GM18873 (cell line): Measurements from ENCODE around the gene ATG5.

Source experiments
- ATAC-seq: cut with Tn5 transposase; IDR thresholded peaks from one replicate; pipeline ENCODE4 v1.9.1; 2021; ENCODE audit warnings: mild to moderate bottlenecking, moderate library complexity, moderate number of reproducible peaks; ENCODE audit not compliant: unreplicated experiment, low FRiP score

The ATG5 gene

GRCh38 chr6:106325336-106326178 is at the start of gene ATG5:
ATG5 (minus strand) TSS chr6:106325760; CDS start chr6:106316208, 9,552 bp downstream.
- peak; percentile 94 for ATAC-seq

- no peak for ATAC-seq
These were observed 48.1 kb upstream of the ATG5 start for GRCh38 chr6:106373502-106374239.

GRCh38 chr6:106372838-106373501 is 47.4 kb upstream of the ATG5 start:
- no peak for ATAC-seq

GRCh38 chr6:106370639-106371038 is 45.1 kb upstream of the ATG5 start:
- no peak for ATAC-seq

- ATAC-seq: no peak
These were observed 44.2 kb upstream of the ATG5 start for GRCh38 chr6:106369739-106370138.

GRCh38 chr6:106363401-106364138 is 38.0 kb upstream of the ATG5 start:
- no peak for ATAC-seq

- ATAC-seq: no peak
These were observed 35.5 kb upstream of the ATG5 start for GRCh38 chr6:106360989-106361430.

GRCh38 chr6:106360410-106360988 is 34.9 kb upstream of the ATG5 start, which contains the start of gene CRYBG1:
CRYBG1 (plus strand) TSS chr6:106360717; CDS start chr6:106360909, 192 bp downstream.
- no peak for ATAC-seq

GRCh38 chr6:106359959-106360409 is 34.4 kb upstream of the ATG5 start:
- ATAC-seq: no peak

- no peak for ATAC-seq
These were observed 30.8 kb upstream of the ATG5 start for GRCh38 chr6:106356378-106356777.

GRCh38 chr6:106347219-106347618 is 21.7 kb upstream of the ATG5 start:
- ATAC-seq: no peak

- ATAC-seq: no peak
These were observed 13.9 kb upstream of the ATG5 start for GRCh38 chr6:106339334-106340029.

GRCh38 chr6:106334646-106335448 is 9.3 kb upstream of the ATG5 start:
- no peak for ATAC-seq

- peak; percentile 3 for ATAC-seq
These were observed 729 bp downstream of the ATG5 start for GRCh38 chr6:106324726-106325335.

- no peak for ATAC-seq
These were observed 3.6 kb downstream of the ATG5 start for GRCh38 chr6:106321940-106322339.

GRCh38 chr6:106318851-106319250 is 6.7 kb downstream of the ATG5 start:
- no peak for ATAC-seq

- no peak for ATAC-seq
These were observed 7.5 kb downstream of the ATG5 start for GRCh38 chr6:106318061-106318460.

GRCh38 chr6:106316375-106316766 is 9.2 kb downstream of the ATG5 start:
- no peak for ATAC-seq
